ENCODE measurements around the gene CYTH3.

DNA sequence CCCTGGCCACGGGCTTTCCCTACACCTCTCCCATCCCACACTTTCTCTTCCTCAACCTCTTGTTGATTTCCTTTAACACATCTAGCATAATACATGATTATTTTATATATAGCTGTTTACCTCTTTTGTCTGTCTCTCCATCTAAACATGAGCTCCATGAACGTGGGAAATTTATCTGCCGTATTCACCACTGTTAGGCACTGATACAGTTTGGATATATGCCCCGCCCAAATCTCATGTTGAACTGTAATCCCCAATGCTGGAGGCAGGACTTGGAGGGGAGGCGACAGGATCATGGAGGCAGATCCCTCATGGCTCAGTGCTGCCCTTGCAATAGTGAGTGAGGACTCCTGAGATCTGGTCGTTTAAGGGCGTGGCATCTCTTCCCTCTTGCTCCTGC lies 5.7 kb downstream of the CYTH3 start:
- TF ChIP-seq, protein P1, sequence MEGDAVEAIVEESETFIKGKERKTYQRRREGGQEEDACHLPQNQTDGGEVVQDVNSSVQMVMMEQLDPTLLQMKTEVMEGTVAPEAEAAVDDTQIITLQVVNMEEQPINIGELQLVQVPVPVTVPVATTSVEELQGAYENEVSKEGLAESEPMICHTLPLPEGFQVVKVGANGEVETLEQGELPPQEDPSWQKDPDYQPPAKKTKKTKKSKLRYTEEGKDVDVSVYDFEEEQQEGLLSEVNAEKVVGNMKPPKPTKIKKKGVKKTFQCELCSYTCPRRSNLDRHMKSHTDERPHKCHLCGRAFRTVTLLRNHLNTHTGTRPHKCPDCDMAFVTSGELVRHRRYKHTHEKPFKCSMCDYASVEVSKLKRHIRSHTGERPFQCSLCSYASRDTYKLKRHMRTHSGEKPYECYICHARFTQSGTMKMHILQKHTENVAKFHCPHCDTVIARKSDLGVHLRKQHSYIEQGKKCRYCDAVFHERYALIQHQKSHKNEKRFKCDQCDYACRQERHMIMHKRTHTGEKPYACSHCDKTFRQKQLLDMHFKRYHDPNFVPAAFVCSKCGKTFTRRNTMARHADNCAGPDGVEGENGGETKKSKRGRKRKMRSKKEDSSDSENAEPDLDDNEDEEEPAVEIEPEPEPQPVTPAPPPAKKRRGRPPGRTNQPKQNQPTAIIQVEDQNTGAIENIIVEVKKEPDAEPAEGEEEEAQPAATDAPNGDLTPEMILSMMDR (IDR thresholded peaks at IDR 0.05 in 2 of 3, conservative IDR thresholded peaks at IDR 0.05 in 1 of 3; ENCODE audit: insufficient read depth in 2 of 3, low read depth in 1 of 3, low read length in 3 of 3) = no peak
- no peak for TF ChIP-seq PCBP2 (IDR thresholded peaks at IDR 0.05; ENCODE audit: low read depth, low read length, poor library complexity, severe bottlenecking)
- TF ChIP-seq, protein P2, sequence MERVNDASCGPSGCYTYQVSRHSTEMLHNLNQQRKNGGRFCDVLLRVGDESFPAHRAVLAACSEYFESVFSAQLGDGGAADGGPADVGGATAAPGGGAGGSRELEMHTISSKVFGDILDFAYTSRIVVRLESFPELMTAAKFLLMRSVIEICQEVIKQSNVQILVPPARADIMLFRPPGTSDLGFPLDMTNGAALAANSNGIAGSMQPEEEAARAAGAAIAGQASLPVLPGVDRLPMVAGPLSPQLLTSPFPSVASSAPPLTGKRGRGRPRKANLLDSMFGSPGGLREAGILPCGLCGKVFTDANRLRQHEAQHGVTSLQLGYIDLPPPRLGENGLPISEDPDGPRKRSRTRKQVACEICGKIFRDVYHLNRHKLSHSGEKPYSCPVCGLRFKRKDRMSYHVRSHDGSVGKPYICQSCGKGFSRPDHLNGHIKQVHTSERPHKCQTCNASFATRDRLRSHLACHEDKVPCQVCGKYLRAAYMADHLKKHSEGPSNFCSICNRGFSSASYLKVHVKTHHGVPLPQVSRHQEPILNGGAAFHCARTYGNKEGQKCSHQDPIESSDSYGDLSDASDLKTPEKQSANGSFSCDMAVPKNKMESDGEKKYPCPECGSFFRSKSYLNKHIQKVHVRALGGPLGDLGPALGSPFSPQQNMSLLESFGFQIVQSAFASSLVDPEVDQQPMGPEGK (CRISPR knock-in tag; IDR thresholded peaks at IDR 0.05; ENCODE audit: borderline replicate concordance) = no peak
- no peak for TF ChIP-seq E4F1 (CRISPR knock-in tag; IDR thresholded peaks at IDR 0.05; ENCODE audit: borderline replicate concordance)
- no peak for TF ChIP-seq NR1H2 (CRISPR knock-in tag; IDR thresholded peaks at IDR 0.05)
- no peak for TF ChIP-seq NUFIP1 (IDR thresholded peaks at IDR 0.05; ENCODE audit: partially characterized antibody)
- TF ChIP-seq ZNF512 (tag; IDR thresholded peaks at IDR 0.05) = no peak
- TF ChIP-seq, protein P3, sequence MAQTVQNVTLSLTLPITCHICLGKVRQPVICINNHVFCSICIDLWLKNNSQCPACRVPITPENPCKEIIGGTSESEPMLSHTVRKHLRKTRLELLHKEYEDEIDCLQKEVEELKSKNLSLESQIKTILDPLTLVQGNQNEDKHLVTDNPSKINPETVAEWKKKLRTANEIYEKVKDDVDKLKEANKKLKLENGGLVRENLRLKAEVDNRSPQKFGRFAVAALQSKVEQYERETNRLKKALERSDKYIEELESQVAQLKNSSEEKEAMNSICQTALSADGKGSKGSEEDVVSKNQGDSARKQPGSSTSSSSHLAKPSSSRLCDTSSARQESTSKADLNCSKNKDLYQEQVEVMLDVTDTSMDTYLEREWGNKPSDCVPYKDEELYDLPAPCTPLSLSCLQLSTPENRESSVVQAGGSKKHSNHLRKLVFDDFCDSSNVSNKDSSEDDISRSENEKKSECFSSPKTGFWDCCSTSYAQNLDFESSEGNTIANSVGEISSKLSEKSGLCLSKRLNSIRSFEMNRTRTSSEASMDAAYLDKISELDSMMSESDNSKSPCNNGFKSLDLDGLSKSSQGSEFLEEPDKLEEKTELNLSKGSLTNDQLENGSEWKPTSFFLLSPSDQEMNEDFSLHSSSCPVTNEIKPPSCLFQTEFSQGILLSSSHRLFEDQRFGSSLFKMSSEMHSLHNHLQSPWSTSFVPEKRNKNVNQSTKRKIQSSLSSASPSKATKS (CRISPR knock-in tag; IDR thresholded peaks at IDR 0.05) = no peak
- TF ChIP-seq TAF15 (IDR thresholded peaks at IDR 0.05; ENCODE audit: low read depth, low read length) = no peak
- no peak for TF ChIP-seq DACH1 (IDR thresholded peaks at IDR 0.05; ENCODE audit: partially characterized antibody)
- TF ChIP-seq POLR2AphosphoS5 (IDR thresholded peaks at IDR 0.05; ENCODE audit: control insufficient read depth, insufficient read depth, low read depth, low read length) = no peak
- no peak for TF ChIP-seq BRD4 (IDR thresholded peaks at IDR 0.05)
- TF ChIP-seq CHD2 (IDR thresholded peaks at IDR 0.05; ENCODE audit: low read depth, low read length) = no peak
- TF ChIP-seq E2F4 (CRISPR knock-in tag; IDR thresholded peaks at IDR 0.05; ENCODE audit: low read depth) = no peak

Data from K562 (cell line).